GM19455 (cell line): ENCODE measurements around the gene PLB1.

ENCODE experiments used
- ATAC-seq: cut with Tn5 transposase; IDR thresholded peaks from one replicate; pipeline ENCODE4 v1.9.1; 2021; ENCODE audit not compliant: unreplicated experiment

PLB1 gene

DNA sequence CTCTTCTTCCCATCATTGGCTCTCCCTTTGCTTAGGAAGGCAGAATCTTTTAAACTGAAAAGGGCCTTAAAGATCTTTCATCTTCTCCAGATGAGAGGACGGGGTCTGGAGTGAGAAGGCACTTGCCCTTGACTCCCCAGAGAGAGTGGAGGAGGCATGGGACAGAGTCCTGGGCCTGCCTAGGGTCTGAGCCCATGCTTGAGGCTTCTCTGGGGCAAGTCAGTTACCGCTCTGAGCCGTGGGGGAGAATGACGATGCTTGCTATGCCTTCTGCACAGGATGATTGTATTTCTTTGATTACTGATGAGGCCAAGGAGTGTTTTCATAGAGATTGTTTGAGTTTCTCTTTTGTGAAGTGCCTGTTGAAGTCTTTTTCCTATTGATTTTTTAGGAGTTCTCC, 921 bp downstream of the PLB1 start:
- ATAC-seq = no peak

DNA sequence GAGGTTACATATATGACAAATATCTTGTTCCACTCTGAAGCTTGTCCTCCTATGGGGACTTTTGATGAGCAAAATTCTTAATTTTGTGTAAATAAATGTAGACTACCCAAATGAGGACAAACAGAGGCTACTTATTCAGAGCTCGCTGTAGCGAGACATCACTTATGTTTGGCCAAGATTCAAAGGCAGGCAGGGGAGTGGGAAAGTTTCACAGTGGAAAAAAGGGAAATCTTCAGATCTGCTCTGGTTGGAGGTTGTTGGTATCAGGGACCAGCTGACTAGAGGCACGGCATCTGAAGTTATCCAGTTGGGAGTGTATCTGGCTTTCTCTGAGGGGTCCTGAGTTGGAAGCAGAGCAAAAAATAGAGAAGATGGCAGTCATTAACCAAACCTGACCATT, 1.3 kb downstream of the PLB1 start:
- ATAC-seq = no peak

DNA sequence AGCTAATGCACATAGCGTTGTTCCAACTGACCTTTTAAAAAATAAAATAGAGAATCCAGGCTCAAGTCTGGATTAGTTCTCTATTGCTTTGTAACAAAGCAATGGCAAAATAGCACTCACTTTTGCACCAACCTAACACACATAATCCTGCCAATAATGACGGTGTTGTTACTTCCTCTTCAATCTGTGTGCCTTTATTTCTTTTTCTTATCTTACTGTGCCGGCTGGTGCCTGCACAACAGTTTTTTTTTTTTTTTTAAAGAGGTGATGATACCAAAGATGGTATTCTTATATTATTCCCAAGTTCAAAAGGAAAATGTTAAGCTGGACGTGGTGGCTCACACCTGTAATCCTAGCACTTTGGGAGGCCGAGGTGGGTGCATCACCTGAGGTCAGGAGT, 3.4 kb downstream of the PLB1 start:
- no peak for ATAC-seq

DNA sequence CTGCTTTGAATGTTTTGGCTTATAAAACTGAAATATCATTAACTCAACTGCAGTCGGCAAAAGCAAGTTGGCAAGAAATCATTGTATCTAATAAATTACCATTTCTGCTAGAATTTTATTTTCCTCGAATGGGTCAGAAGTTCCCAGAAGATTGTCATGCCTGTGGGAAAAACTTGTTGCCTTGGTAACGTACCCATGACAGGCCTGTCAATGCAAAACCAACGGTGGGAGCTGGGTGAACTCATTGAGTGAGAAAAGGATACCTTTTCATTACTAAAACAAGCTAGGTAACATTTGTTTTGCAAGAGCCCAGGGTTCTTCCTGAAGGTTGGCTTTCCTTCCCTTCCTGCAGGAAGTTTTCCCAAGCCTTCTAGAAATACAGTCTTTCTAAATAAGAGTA, 9.5 kb downstream of the PLB1 start:
- no peak for ATAC-seq

DNA sequence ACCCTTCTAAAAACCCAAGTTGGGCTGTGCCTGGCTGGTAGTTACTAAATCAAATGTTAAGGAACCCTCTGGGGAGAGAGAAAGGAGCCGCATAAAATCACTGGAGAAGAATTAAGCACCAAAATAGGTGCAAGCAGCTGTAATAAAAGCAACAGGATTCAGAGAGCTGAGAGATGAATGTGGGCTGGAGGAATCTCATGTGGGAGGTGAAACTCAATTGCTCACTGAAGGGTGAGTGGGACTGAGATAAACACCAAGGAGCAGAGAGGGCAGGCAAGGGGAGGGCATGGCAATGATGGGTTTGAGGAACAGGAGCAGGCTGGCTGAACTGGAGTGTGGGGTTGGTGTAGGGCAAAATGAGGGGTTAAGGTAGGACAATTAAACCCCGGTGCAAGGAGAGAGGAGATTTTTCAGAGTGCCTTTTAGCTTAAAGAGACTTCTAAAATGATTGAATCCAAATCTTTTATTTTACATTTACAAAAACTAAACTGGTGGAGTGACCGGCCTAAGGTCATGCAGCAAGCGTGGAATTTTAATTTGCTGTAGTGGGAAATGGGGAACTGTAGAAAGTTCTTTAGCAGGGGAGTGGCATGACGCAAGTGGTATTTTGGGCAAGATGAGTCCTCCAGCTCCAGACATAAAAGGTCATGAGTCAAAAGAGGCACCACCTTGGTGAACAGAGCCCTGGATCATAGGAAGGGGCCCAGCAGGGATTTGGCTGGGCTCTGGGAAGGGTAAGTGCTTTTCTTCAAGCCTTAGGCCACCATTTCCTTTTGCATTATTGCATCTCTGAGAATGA, 10.5 kb downstream of the PLB1 start:
- no peak for ATAC-seq

DNA sequence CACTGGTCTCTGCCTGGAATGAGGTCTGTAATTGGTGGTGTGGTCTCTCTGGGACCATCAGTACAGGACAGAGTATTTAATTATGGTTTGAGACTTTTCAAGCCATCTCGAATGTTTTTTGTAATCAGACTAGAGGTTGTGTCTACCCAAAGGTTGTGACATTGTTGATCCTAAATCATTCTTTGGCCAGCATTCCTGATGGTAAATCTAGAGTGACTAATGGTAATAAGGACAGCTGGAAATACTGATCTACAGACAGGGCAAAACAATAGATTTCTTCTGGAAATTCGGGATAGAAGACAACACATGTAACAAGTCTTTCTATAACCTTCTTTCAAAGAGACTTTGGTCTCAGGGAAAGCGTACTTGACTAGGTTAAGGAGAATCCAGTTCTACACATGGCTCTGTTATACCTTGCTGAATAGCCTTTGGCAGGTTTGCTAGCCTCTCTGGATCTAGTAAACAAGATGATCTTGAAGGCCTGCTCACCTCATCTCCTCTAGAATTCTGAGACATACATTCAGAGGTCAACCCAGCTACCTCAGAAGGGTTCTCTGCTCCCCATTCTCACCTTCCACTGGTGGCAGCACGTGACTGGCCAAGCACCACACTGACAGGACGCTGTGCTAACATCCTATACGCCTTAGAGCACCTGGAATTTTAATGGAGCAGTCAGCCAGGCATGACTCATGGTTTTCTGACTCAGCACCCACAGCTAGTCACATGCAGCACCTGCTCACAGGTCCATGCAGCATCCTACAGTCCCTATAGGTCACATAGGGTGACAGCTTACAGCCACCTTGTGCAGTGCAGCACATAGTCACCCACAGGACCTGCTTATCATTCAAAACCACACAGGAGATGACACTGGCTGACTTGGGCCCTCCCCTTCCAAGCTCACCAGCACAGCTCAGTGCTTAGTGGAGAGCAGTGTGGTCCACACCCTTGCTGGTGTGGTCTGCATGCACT, 12.2 kb downstream of the PLB1 start:
- no peak for ATAC-seq

DNA sequence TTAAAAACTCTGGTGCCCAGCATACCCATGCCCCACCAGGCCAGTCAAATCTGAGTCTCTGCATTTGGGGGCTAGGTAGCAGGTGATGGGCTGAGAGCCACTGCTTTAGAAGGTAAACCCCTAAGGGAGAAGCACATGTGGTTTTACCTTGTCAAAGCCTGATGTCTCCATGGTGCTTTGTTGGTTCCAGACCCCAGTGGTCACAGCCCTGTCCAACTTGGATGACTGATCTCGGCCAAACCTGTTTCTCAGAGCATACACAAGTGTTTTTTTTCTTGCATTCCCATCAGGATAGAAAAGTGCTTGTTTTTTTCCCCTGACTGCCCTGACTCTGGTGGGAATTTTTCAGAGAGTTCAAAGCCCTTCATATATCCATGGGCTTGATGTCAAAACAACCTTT, 13.5 kb downstream of the PLB1 start:
- ATAC-seq = no peak

DNA sequence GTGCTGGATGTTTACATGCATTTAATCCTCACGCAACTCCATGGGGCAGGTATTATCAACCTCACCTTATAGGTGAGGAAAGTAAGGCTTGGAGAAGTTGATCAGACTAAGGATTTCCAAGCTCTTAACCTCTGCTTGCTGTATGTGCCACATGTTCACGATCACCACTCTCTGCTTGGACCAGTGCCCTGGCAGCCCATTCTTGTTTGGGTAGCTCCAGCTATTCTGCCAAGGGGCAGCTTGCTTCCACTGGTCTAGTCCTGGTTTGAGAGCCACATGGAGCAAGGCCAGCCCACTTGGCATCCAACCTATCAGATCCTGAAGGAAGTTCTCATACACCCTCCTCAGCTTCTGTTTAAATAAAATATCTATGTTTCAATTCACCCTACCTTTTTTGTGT, 14.3 kb downstream of the PLB1 start:
- no peak for ATAC-seq

DNA sequence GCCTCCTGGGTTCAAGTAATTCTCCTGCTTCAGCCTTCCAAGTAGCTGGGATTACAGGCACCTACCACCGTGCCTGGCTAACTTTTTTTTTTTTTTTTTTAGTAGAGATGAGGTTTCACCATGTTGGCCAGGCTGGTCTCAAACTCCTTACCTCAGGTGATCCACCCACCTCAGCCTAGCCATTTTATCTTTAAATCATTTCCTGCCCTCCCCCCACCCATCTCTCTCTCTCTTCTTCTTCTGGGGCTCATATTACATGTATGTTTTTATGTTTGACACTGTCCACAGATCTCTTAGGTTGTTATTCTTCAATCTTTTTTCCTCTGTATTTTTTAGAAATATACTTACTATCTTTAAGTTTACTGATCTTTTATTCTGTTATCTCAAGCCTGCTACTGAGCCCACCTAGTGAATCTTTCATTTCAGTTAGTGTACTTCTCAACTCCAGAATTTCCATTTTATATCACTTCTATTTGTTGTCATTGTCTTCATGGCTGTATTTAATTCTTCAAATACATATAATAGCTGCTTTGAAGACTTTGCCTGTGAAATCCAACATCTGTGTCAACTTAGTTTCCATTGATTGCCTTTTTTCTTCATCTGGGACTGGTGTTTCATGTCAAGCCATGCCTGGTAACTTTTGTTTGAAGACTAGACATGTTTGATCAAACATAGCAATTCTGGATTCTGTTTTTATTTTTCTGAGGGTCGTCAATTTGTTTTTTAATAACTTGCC, 16.2 kb downstream of the PLB1 start:
- no peak for ATAC-seq

DNA sequence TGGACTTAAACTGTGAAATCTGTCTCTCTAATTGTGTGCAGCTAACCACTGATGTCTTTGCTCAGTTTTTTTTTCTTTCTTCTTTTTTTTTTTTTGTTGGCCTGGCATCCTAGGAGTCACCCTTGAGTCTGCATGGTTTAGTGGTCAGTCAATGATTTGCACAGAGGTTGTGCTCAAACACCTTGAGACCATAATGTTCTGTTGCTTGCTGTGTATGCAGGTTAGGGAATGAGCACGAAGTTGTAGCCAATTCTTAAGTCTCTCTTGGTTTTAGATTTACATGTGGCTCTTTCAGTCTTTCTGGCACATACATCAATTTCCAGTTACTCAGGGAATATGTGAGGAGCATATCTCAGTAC, 16.7 kb downstream of the PLB1 start:
- ATAC-seq = no peak

DNA sequence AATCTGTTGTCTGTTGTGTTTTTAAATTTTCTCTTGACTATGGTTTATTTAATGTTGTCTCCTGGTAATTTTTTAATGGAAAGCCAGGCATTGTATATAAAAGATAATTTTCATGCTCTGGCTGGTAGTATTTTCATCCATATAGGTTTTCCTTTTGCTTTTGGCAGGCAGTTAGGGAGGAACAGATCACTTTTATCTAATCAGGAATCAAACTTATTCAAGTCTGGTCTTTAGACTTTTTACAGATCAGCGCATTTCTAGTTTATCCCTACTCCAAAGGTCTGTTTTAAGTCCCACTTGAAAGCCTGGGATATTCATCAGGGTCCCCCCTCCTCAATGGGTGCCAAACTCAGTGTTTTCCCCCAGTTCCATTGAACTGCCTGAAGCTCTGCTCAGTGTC, 17.2 kb downstream of the PLB1 start:
- ATAC-seq = no peak

DNA sequence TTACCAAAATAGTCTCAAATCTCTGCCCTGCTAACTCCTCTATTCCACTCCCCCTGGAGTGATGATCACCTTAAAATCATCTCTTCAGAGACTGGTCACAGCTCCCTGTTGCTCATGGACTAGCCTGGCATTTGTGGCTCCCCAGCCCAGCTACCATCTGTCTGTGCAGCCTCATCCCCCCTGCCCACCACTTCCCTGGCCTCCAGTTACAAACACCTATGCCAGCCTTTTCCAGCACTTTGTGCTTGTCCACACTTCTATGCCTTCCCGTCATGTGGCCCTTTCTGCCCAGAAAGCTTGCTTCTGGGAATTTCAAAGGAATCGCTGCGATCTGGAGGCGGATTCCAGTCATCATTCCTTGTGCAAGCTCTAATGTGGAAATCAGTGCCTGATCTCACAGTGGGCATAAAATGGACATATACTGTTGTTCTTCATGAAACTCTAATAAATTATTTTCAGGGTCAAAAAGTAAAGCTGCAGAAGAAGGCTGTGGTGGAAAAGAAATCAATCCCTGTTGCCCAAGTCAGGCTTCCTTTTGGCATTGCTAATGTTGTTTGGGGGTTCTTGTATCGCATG, 19.4 kb downstream of the PLB1 start:
- no peak for ATAC-seq

DNA sequence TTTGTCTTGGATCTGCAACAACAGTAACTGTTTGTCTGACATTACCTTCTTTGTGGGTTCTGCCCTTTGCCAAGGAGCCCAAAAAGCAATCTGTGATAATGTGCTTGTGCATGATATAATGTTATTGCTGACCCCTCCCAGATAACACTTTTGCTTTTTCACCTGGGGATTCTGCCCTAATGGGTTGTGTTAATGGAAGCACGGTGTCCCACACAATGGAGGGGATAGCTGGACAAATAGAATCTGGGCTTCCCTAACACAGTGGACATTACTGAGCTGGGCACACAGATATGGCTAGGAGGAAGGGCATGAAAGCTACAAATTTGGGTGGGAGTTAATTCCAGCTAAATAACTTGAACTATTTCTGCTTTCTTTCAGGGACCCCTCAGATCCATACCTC, 20.6 kb downstream of the PLB1 start:
- ATAC-seq = no peak

DNA sequence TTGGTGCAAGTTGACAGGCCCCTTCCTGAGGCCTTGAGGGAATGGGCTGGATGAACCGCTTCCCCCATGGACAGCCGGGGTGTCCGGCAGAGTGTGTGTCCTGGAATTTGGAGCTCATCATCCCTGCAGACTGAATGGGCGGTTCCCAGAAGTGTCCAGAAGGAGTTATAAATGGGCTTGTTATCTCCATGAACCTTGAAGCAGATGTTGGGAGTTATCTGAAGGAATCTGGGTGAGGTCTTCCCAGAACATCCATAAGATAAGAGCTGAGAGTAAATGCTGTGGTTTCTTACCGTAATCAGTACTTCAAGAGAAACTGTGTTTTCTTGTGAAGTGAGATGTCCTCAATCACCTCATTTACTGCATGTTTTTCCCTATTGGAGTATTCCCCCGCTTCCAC, 21.1 kb downstream of the PLB1 start:
- ATAC-seq = no peak

DNA sequence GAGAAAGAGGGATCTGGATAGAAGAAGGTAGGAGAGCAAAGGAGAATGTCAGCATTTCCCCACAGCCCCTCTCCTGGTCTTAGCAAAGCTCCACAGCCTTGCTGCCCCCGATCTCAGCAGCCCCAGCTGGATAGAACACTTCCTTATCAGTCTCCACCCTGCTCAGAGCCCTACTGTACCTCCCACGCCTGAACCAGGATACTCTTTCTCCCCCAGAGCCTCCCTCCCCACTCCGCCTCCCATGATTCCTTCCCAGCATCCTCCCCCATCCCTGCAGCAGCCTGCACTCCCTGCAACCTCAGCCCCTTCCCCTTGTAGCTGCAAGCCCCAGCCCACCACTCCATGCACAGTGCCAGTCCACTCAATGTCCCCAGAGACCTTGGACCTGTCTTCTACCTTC, 25.8 kb downstream of the PLB1 start:
- ATAC-seq = no peak

DNA sequence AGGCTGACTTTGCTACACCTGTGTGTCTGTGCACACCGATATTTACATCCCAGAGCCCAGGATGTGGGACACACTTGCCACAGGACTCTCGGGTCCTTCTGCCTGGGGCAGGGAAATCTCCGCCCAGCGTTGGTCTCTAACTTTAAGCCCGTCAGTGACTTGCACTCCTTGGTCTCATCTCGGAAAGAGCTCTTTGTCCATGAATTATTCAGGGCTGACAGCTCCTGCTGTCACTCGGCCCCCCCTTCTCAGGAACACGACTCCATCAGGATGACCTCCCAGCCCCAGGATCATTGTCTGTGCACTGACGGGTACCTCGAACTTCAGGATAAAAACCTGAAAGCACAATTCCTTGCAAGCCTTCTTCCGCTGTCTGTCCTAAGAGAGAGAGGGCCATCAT, 26.6 kb downstream of the PLB1 start:
- no peak for ATAC-seq

DNA sequence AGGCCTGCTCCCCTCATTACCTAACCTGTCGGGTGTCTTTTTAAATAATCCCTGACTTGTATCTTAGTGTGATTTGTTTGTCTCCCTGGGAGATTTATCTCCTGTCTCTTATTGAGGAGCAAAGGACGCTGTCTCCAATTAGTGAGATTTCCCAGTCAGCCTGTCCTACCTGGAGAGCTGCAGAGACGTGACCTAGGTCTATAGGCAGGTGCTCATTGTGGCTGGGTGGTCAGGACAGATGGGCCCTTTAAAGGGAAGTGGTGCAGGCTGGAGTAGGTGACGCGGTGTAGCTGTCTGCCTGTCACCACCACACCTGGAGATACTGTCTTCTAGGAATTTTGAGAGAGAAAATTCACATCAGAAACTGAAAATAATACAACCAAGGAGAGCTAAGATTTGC, 28.0 kb downstream of the PLB1 start:
- ATAC-seq = no peak

DNA sequence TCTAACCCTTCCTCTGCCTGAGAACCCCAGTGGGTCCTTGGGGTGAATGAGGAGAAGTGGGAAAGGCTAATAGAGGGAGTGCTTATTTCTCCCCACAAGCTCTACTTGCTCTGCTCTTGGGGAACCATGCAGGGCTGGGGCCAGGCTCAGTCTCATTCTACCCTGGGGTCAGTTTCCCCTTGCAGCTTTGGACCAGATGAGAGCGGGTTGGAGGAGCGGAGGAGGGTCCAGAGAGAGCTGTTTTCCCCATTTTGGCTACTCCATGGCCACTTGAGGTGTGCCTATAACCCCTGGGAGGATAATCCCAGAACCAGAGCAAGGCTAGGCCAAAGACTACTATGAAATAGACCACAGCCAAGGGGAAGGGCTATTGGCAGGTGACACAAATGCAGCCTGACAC, 29.6 kb downstream of the PLB1 start:
- ATAC-seq = no peak

DNA sequence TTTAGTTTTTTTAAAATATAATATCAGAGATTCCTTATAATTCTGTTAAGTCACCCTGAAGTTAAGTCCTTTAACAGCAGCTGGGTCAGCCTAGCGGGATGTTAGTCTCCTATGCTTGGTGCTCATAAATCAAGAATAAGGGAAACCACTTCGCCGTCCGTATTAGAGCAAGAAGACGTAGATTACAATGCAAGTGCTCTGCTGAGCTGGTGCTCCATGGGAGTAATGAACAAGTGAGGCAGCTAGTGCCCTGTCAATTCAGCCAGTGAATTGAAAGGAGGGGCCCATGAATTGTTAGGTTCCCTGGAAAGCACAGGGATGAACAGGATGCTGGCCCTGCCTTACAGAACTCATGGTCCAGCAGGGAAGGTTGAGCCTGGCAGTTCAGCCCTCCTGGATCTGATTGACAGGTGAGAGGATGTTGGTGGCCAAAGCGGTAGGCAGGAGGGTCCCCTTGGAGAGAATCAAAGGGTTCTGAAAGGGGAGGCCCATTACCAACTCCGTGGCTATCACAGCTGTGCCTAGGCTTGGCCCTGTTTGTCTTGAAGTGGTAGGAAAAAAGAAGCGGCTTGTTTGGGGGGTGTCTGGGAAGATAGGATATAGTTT, 30.8 kb downstream of the PLB1 start:
- ATAC-seq = no peak

DNA sequence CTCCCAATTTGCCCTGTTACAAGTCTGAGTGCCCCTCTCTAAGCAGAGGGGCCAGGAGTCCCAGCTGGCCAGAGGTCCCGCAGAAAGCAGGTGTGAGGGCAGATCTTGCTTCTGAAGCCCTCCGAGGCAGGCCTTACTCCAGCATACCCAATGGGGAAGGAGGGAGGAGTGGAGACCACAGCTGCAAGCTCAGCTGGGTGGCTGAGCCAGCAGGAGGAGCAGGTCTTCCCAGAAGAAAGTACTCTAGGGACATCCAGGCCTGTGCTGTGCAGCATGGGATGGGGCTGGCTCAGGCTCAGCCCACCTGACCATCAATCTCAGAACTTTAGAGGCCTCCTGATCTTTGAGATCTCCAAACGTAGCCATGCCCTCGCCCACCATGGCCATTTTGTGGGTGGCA, 31.3 kb downstream of the PLB1 start:
- no peak for ATAC-seq

DNA sequence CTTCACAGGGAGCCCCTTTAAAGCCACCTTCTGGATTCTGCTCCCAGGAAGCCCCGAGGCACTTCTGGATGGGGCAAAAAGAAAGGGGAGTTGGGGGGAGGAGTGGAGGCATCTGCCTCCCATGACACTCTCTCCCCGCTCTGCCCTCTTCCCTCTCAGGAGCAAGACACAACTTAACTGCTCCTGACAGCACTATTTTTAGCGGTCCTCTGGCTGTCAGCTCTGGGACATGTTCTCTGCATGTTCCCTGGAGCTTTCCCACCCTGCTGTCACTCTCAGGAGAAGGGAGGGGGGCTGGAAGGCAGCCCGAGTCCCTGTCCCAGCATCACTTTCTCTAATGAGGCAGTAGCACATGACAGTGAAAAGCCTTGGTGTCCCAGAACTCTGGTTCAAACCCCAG, 32.3 kb downstream of the PLB1 start:
- ATAC-seq = no peak
